Omental fat pad (tissue), 4 donors: ENCODE measurements around the gene FBXW2. TPM values are rescaled to one million over a fixed set of nuclear protein-coding genes. Genes with fewer than 3 reads are reported as not detected.

Source experiments
- ATAC-seq: fragments of 150-250 bp; one replicate; pipeline ENCODE4 v1.9.1; 2016; ENCODE audit warnings: mild to moderate bottlenecking, moderate library complexity; ENCODE audit not compliant: low FRiP score
- DNase-seq: peaks from one replicate; pipeline ENCODE4 v3.0.0-alpha.2; 2019; ENCODE audit warnings: low spot score
- CTCF ChIP-seq, 3 donors: fragments of 450-650 bp; IDR thresholded peaks; one replicate each; pipeline ENCODE4 v1.5.1; 2016 to 2017; ENCODE audit warnings: antibody characterized with exemption in 3 of 3, mild to moderate bottlenecking in 3 of 3, moderate library complexity in 2 of 3
- total RNA-seq, 4 donors: library from RNA; depleted of rRNA; stranded (reverse); fragments of >200 nt; gene quantifications; one replicate each; pipeline ENCODE4 v1.1.0, GENCODE V29; 2016

The FBXW2 gene
- total RNA-seq, 4 donors from 2014 or later, result 36.4 to 61.8 (median 42.1) TPM

DNA sequence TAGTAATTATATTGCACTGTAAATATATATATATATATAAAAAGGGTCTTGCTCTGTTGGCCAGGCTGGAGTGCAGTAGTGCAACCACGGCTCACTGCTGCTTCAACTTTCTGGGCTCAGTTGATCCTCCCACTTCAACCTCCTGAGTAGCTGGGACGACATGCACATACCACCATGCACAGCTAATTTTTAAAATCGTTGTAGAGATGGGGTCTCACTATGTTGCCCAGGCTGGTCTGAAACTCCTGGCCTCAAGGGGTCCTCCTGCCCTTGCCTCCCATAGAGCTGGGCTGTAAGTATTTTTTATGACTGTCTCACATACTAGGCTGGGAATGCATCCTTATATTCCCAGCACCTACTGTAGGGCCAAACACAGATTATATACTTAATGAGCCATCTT is 37.6 kb upstream of the FBXW2 start:
- DNase-seq (no peak), ATAC-seq (no peak)
- TF ChIP-seq CTCF (IDR thresholded peaks at IDR 0.05), result no peak

DNA sequence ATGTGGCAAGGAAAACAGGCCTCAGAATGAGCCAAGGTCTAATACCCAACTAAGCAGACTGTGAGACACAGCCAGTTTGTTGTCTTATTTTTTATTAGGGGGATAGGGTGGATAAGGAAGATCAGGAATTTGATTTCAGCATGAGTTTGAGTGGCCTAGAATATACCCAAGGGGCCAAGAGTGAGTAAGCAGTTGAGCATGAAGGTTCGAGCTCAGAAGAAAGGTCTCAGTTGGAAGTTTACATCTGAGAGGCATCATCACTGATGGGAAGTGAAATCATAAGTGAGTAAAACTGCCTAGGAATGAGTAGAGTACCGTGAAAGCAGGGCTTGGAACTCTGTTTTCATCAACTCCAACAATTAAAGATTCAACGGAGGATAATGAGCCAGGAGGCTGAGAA is 36.9 kb upstream of the FBXW2 start:
- TF ChIP-seq CTCF (IDR thresholded peaks at IDR 0.05), result no peak
- ATAC-seq (no peak), DNase-seq (no peak)

DNA sequence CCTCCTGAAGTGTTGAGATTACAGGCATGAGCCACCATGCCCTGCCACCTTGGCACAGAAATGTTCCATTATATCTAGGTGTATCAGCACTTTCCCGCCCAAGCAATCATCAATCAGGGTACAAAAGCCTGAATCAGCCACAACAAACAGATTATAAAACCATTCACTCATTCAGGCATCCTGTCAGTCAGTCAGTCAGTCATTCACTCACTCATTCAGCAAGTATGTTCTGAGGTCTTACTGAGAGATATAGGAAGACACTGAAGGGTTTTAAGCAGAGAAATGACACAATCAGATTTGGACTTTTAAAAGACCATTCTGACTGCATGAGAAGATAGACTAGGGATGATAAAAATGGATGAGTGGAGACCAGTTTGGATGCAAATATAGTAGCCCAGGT is 36.4 kb upstream of the FBXW2 start:
- no peak for TF ChIP-seq CTCF (IDR thresholded peaks at IDR 0.05)
- no peak for ATAC-seq

GRCh38 chr9:120820095-120820494 is 26.9 kb upstream of the FBXW2 start:
- TF ChIP-seq CTCF (IDR thresholded peaks at IDR 0.05), result no peak
- no peak for ATAC-seq
- no peak for DNase-seq

More for the DNA sequence above, 36.4 kb upstream of the FBXW2 start:
- no peak for DNase-seq

DNA sequence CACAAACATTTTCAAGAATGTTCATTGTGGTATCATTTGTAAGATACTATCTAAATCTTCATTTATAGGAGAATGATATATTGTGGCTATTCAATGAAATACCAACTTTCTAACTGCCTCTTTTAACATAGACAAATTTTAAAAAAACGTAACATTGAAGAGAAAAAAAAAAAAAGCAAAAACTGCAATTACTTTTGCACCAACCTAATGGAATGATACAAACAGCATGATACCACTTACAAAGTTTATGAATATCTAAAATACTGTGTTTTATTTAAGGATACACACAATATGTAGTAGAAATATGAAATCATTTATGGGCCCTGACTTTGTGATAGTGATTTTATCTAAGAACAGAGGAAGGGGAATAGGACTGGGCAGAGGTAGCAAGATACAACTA is 25.4 kb upstream of the FBXW2 start:
- ATAC-seq, result no peak
- TF ChIP-seq CTCF (IDR thresholded peaks at IDR 0.05), result no peak
- no peak for DNase-seq

GRCh38 chr9:120815075-120815474 is 21.9 kb upstream of the FBXW2 start:
- DNase-seq (no peak), ATAC-seq (no peak)
- TF ChIP-seq CTCF (IDR thresholded peaks at IDR 0.05), result no peak

DNA sequence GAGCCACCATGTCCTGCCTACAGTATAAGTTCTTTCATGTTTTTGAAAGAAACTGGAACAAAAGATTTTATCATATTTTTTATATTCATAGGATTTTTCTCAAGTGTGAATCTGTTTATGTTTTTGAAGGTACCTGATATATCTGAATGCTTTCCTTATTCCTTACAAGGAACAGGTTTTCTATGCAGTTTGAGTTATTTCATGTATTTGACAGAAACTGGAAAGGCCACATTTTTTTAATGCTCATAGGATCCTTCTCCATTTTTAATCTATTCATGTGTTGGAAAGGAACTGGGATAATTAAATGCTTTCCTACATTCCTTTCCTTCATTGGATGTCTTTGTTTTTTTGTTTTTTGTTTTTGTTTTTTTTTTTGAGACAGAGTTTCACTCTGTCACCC is 15.7 kb upstream of the FBXW2 start:
- DNase-seq, result no peak
- no peak for ATAC-seq
- no peak for TF ChIP-seq CTCF (IDR thresholded peaks at IDR 0.05)
